ENCODE measurements around the gene KIR2DL3.
"Not testable (repeated sequence)": the region's sequence is repeated elsewhere in the genome, so short reads cannot be mapped to it uniquely, and the experiment has no call there.

Gene KIR2DL3

DNA sequence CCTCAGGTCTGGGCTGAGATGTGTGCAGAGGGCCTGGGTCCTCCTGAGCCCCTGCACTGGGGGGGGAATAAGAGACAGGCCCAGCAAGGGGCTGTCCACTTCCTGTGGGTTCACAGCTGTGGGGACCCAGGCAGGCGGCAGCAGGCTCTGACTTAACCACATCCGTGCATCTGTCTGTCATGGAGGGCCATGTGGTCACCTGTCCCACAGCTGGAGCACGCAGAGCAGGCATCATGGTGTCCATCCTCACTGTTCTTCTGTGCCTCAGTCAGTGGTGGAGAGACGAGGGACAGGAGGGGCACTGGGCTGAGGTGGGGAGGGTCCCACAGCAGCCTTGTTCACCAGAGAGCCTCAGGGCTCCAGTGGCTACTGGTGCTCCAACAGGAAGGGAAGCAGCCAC is 30.4 kb upstream of the KIR2DL3 start:
- H3F3A ChIP-seq (ENCODE audit: insufficient read depth): no peaks in the 10 kb centered on the region
- no peak overlapping the region for H3K4me2 ChIP-seq (ENCODE audit: low read depth, low read length, poor library complexity, severe bottlenecking)
- no peaks in the 10 kb centered on the region for H3K9me2 ChIP-seq (replicated peaks; ENCODE audit: insufficient read depth, low read length)
- H3K27me3 ChIP-seq (ENCODE audit: low read length): no peaks in the 10 kb centered on the region
- H3K36me3 ChIP-seq (ENCODE audit: low read length): no peaks in the 10 kb centered on the region
- no peak for TF ChIP-seq EZH2phosphoT487 (conservative IDR thresholded peaks at IDR 0.05; ENCODE audit: low read length)
- TF ChIP-seq, protein P1, sequence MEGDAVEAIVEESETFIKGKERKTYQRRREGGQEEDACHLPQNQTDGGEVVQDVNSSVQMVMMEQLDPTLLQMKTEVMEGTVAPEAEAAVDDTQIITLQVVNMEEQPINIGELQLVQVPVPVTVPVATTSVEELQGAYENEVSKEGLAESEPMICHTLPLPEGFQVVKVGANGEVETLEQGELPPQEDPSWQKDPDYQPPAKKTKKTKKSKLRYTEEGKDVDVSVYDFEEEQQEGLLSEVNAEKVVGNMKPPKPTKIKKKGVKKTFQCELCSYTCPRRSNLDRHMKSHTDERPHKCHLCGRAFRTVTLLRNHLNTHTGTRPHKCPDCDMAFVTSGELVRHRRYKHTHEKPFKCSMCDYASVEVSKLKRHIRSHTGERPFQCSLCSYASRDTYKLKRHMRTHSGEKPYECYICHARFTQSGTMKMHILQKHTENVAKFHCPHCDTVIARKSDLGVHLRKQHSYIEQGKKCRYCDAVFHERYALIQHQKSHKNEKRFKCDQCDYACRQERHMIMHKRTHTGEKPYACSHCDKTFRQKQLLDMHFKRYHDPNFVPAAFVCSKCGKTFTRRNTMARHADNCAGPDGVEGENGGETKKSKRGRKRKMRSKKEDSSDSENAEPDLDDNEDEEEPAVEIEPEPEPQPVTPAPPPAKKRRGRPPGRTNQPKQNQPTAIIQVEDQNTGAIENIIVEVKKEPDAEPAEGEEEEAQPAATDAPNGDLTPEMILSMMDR (IDR thresholded peaks at IDR 0.05; ENCODE audit: insufficient read depth, low read length, poor library complexity, severe bottlenecking): no peak
- no peak overlapping the region for H3K9ac ChIP-seq (ENCODE audit: low read length)
- H3K9me3 ChIP-seq (ENCODE audit: insufficient read depth, low read length): no peaks in the 10 kb centered on the region; the same call in 1 of the 2 replicates
- no peak overlapping the region for H2AFZ ChIP-seq (ENCODE audit: low read depth, low read length, severe bottlenecking)
- H3K27ac ChIP-seq (ENCODE audit: low read depth, low read length): no peak overlapping the region
- no peak overlapping the region for H3K4me3 ChIP-seq (ENCODE audit: insufficient read depth, low read length, poor library complexity, severe bottlenecking)
- no peaks in the 10 kb centered on the region for H4K20me1 ChIP-seq (ENCODE audit: low read depth, low read length)
- H3K79me2 ChIP-seq (ENCODE audit: insufficient read depth, low read length): no peaks in the 10 kb centered on the region

DNA sequence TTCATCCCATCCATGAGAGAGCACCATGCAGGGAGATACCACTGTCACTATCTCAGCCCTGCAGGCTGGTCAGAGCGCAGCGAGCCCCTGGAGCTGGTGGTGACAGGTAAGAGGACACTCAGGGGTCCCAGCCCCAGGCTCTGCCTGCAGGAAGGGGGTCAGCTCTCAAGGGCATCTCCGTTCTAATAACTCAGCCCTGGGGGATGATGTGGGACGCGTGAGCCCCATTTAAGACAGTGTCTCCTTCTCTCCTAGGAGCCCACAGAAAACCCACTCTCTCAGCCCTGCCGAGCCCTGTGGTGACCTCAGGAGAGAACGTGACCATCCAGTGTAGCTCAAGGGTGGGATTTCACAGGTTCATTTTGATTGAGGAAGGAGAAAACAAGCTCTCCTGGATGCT is 29.5 kb upstream of the KIR2DL3 start:
- Histone ChIP-seq H3K9ac (ENCODE audit: low read length) (no peak overlapping the region), H3K79me2 (ENCODE audit: insufficient read depth, low read length) (no peaks in the 10 kb centered on the region), H3K9me3 (ENCODE audit: insufficient read depth, low read length) (no peaks in the 10 kb centered on the region; the same call in 1 of the 2 replicates), H3K27ac (ENCODE audit: low read depth, low read length) (no peak overlapping the region), H3K9me2 (replicated peaks; ENCODE audit: insufficient read depth, low read length) (no peaks in the 10 kb centered on the region), H3K27me3 (ENCODE audit: low read length) (no peaks in the 10 kb centered on the region), H3K4me3 (ENCODE audit: insufficient read depth, low read length, poor library complexity, severe bottlenecking) (no peak overlapping the region), H3K4me2 (ENCODE audit: low read depth, low read length, poor library complexity, severe bottlenecking) (no peak overlapping the region), H2AFZ (ENCODE audit: low read depth, low read length, severe bottlenecking) (no peak overlapping the region), H4K20me1 (ENCODE audit: low read depth, low read length) (no peaks in the 10 kb centered on the region), H3K36me3 (ENCODE audit: low read length) (no peaks in the 10 kb centered on the region), H3F3A (ENCODE audit: insufficient read depth) (no peaks in the 10 kb centered on the region)
- no peak for TF ChIP-seq EZH2phosphoT487 (conservative IDR thresholded peaks at IDR 0.05; ENCODE audit: low read length)
- TF ChIP-seq, protein P1 (IDR thresholded peaks at IDR 0.05; ENCODE audit: insufficient read depth, low read length, poor library complexity, severe bottlenecking): no peak

DNA sequence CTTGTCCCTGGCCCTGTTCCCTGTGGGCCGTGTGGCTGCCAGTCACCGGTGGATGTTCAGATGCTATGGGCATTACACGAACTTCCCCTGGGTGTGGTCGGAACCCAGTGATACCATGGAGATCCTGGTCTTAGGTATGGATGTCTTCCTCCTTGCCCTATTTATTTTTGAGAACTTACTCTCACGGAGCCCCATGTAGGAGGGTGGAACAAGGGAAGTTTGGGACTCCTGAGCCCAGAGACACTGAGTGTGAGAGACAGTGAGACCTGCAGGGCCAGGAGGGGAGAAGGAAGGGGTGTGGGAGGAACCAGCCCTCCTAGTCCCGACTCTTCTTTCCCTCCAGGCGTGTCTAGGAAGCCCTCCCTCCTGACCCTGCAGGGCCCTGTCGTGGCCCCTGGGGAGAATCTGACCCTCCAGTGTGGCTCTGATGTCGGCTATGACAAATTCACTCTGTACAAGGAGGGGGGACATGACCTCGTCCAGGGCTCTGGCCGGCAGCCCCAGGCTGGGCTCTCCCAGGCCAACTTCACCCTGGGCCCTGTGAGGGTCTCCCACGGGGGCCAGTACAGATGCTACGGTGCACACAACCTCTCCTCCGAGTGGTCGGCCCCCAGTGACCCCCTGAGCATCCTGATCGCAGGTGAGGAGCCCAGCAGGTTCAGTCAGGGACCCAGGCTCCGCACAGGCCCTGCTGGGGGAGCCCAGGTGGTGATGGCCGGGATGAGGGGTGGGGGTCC is 28.9 kb upstream of the KIR2DL3 start:
- Histone ChIP-seq H2AFZ (ENCODE audit: low read depth, low read length, severe bottlenecking) (no peak overlapping the region), H3K9me2 (replicated peaks; ENCODE audit: insufficient read depth, low read length) (no peaks in the 10 kb centered on the region), H3K9me3 (ENCODE audit: insufficient read depth, low read length) (no peaks in the 10 kb centered on the region; the same call in 1 of the 2 replicates), H3K9ac (ENCODE audit: low read length) (no peak overlapping the region), H3F3A (ENCODE audit: insufficient read depth) (no peaks in the 10 kb centered on the region), H3K36me3 (ENCODE audit: low read length) (no peaks in the 10 kb centered on the region), H3K4me2 (ENCODE audit: low read depth, low read length, poor library complexity, severe bottlenecking) (no peak overlapping the region), H3K4me3 (ENCODE audit: insufficient read depth, low read length, poor library complexity, severe bottlenecking) (no peak overlapping the region), H3K27me3 (ENCODE audit: low read length) (no peaks in the 10 kb centered on the region), H3K79me2 (ENCODE audit: insufficient read depth, low read length) (no peaks in the 10 kb centered on the region), H4K20me1 (ENCODE audit: low read depth, low read length) (no peaks in the 10 kb centered on the region), H3K27ac (ENCODE audit: low read depth, low read length) (no peak overlapping the region)
- no peak for TF ChIP-seq EZH2phosphoT487 (conservative IDR thresholded peaks at IDR 0.05; ENCODE audit: low read length)
- TF ChIP-seq, protein P1 (IDR thresholded peaks at IDR 0.05; ENCODE audit: insufficient read depth, low read length, poor library complexity, severe bottlenecking): no peak

DNA sequence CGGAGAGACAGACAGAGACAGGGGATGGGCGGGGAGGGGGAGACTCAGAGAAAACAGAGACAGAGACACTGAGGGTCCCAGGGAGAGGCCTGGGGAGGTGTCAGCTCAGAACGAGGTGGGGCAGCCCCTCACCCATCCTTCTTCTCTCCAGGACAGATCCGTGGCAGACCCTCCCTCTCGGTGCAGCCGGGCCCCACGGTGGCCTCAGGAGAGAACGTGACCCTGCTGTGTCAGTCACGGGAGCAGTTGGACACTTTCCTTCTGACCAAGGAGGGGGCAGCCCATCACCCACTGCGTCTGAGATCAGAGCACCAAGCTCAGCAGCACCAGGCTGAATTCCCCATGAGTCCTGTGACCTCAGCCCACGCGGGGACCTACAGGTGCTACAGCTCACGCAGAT is 28.4 kb upstream of the KIR2DL3 start:
- H3K27ac ChIP-seq (ENCODE audit: low read depth, low read length); H3K9ac ChIP-seq (ENCODE audit: low read length); H3K27me3 ChIP-seq (ENCODE audit: low read length); H3K9me2 ChIP-seq (replicated peaks; ENCODE audit: insufficient read depth, low read length); H3F3A ChIP-seq (ENCODE audit: insufficient read depth); H4K20me1 ChIP-seq (ENCODE audit: low read depth, low read length); H3K36me3 ChIP-seq (ENCODE audit: low read length); H3K9me3 ChIP-seq (ENCODE audit: insufficient read depth, low read length); H3K4me3 ChIP-seq (ENCODE audit: insufficient read depth, low read length, poor library complexity, severe bottlenecking); H2AFZ ChIP-seq (ENCODE audit: low read depth, low read length, severe bottlenecking); H3K79me2 ChIP-seq (ENCODE audit: insufficient read depth, low read length); H3K4me2 ChIP-seq (ENCODE audit: low read depth, low read length, poor library complexity, severe bottlenecking): not testable (repeated sequence)
